HCT116 (cell line): ENCODE results near the gene KANSL1. TPM values are rescaled to one million over a fixed set of nuclear protein-coding genes. Genes with fewer than 3 reads are reported as not detected.

Source experiments
- ATAC-seq: fragments of 200-7000 bp; cut with Tn5 transposase; 2 replicates; pipeline ENCODE4 v1.9.1; 2020; ENCODE audit warnings: mild to moderate bottlenecking, moderate library complexity
- BruUV-seq: library from RNA; stranded (reverse); fragments of 400-500 nt; replicated peaks from 2 replicates; lab custom pipeline; 2021; lab: Mats Ljungman, UMichigan
- CTCF ChIA-PET: fragments of 300-600 bp; sonication (Branson Sonifier 250); formaldehyde crosslinking; loops from one replicate; lab custom pipeline; 2021; ENCODE audit warnings: antibody characterized with exemption; lab: Charles Lee
- POLR2A ChIA-PET: fragments of 300-600, 350-600 bp; sonication (Branson Sonifier 250); formaldehyde crosslinking; loops from one replicate; lab custom pipeline; 2021; ENCODE audit warnings: antibody characterized with exemption; lab: Charles Lee
- RAD21 ChIA-PET, 2 experiments: fragments of 300-600 bp; sonication (Branson Sonifier 250); formaldehyde crosslinking; loops; one replicate each; lab custom pipeline; 2023; ENCODE audit warnings: low total read pairs in 2 of 2; ENCODE audit not compliant: uncharacterized antibody in 2 of 2, unreplicated experiment in 2 of 2, low non-redundant PET in 1 of 2; lab: Charles Lee
- DNase-seq: peaks from one replicate; pipeline ENCODE4 v3.0.0-alpha.2; 2010; ENCODE audit warnings: low read depth, low spot score
- H2AFZ ChIP-seq: fragments of 200-600 bp; shearing (Covaris generic), sonication (generic); 2 replicates; pipeline ENCODE4 v1.6.1; 2017; ENCODE audit warnings: low read depth, mixed run types, mixed read lengths, antibody characterized with exemption, low read length; ENCODE audit not compliant: poor library complexity, severe bottlenecking
- H3K27ac ChIP-seq: 2 replicates; pipeline ENCODE4 v1.5.1; 2012; ENCODE audit warnings: low read depth, low read length
- H3K27me3 ChIP-seq: fragments of 200-600 bp; sonication (generic); 2 replicates; pipeline ENCODE4 v1.6.1; 2016; ENCODE audit warnings: mixed run types, low read length, mixed read lengths; ENCODE audit not compliant: insufficient read depth
- H3K36me3 ChIP-seq, 2 experiments: fragments of 200-500 bp in 1 of 2; fragments of 200-600 bp in 1 of 2; sonication (Bioruptor generic) in 1 of 2; sonication (generic) in 1 of 2; 2 replicates each; pipeline versions ENCODE4 v1.5.1 to v1.6.1; 2014 to 2016; ENCODE audit warnings: low read length in 2 of 2, inconsistent platforms in 1 of 2, mixed read lengths in 1 of 2, mixed run types in 1 of 2; ENCODE audit not compliant: insufficient read depth in 2 of 2, control insufficient read depth in 1 of 2
- H3K4me1 ChIP-seq, 2 experiments: fragments of 200-600 bp in 1 of 2; sonication (generic) in 1 of 2; 2 replicates each; pipeline versions ENCODE4 v1.5.1 to v1.6.1; 2012 to 2017; ENCODE audit warnings: low read length in 2 of 2, inconsistent platforms in 1 of 2, mild to moderate bottlenecking in 1 of 2, mixed read lengths in 1 of 2, mixed run types in 1 of 2, moderate library complexity in 1 of 2; ENCODE audit not compliant: insufficient read depth in 2 of 2, control insufficient read depth in 1 of 2
- H3K4me2 ChIP-seq: fragments of 200-600 bp; sonication (generic); 2 replicates; pipeline ENCODE4 v1.6.1; 2017; ENCODE audit warnings: mixed run types, low read length, mixed read lengths
- H3K4me3 ChIP-seq, 2 experiments: fragments of 200-600 bp in 1 of 2; sonication (generic) in 1 of 2; replicated peaks in 1 of 2; 2 replicates each; pipeline ENCODE4 v1.5.1; 2011 to 2016; ENCODE audit warnings: low read length in 2 of 2, control low read depth in 1 of 2, low read depth in 1 of 2, mild to moderate bottlenecking in 1 of 2, mixed read lengths in 1 of 2, mixed run types in 1 of 2
- H3K79me2 ChIP-seq: fragments of 200-600 bp; sonication (generic); 2 replicates; pipeline ENCODE4 v1.6.1; 2017; ENCODE audit warnings: mild to moderate bottlenecking, mixed run types, low read length, moderate library complexity, mixed read lengths; ENCODE audit not compliant: insufficient read depth
- H3K9ac ChIP-seq: fragments of 200-600 bp; sonication (generic); 2 replicates; pipeline ENCODE4 v1.6.1; 2016; ENCODE audit warnings: low read length, mixed read lengths
- H3K9me2 ChIP-seq: fragments of 200-600 bp; sonication (generic), shearing (Covaris generic); 2 replicates; pipeline ENCODE4 v1.6.1; 2017; ENCODE audit warnings: mixed run types, mild to moderate bottlenecking, moderate library complexity; ENCODE audit not compliant: insufficient read depth
- H3K9me3 ChIP-seq, 2 experiments: fragments of 200-500 bp in 1 of 2; fragments of 200-600 bp in 1 of 2; sonication (Bioruptor generic) in 1 of 2; sonication (generic) in 1 of 2; 2 replicates each; pipeline ENCODE4 v1.6.1; 2014 to 2017; ENCODE audit warnings: low read length in 2 of 2, mixed read lengths in 2 of 2, inconsistent platforms in 1 of 2, low read depth in 1 of 2, mild to moderate bottlenecking in 1 of 2, mixed run types in 1 of 2, moderate library complexity in 1 of 2; ENCODE audit not compliant: control insufficient read depth in 1 of 2, insufficient read depth in 1 of 2
- H4K20me1 ChIP-seq: fragments of 200-600 bp; sonication (generic), shearing (Covaris generic); 2 replicates; pipeline ENCODE4 v1.6.1; 2017; ENCODE audit warnings: mixed run types, mild to moderate bottlenecking, moderate library complexity; ENCODE audit not compliant: insufficient read depth
- CTCF ChIP-seq, 3 experiments: fragments of 200-600 bp in 1 of 3; sonication (generic) in 1 of 3; IDR thresholded peaks in 2 of 3; conservative IDR thresholded peaks in 1 of 3; 2 replicates each; pipeline ENCODE4 v1.5.1; 2012 to 2017; ENCODE audit warnings: low read depth in 2 of 3, low read length in 2 of 3, antibody characterized with exemption in 1 of 3, borderline replicate concordance in 1 of 3, control low read depth in 1 of 3, mild to moderate bottlenecking in 1 of 3, mixed read lengths in 1 of 3, mixed run types in 1 of 3, moderate library complexity in 1 of 3; ENCODE audit not compliant: insufficient read depth in 1 of 3
- POLR2A ChIP-seq: IDR thresholded peaks from 2 replicates; pipeline ENCODE4 v1.7.0; 2011; ENCODE audit warnings: borderline replicate concordance; ENCODE audit not compliant: insufficient read depth, insufficient read length; ENCODE audit errors: extremely low read depth
- RAD21 ChIP-seq: IDR thresholded peaks from 2 replicates; pipeline ENCODE4 v1.6.1; 2012; ENCODE audit warnings: low read depth, mild to moderate bottlenecking
- intact Hi-C: fragments of 100-400 bp; cut with micrococcal nuclease; formaldehyde crosslinking; loops from 2 replicates; pipeline ENCODE4 v1.10.0; 2022
- total RNA-seq: library from RNA; stranded (reverse); gene quantifications from one replicate; pipeline ENCODE4 v1.2.1, GENCODE V29; 2021; ENCODE audit not compliant: unreplicated experiment

Gene KANSL1
- total RNA-seq, 1 experiment from 2014 or later = 77.5 TPM

GRCh38 chr17:46061435-46061834 is 131.8 kb downstream of the KANSL1 start:
- peaks cover 44% of the 10 kb centered on the region for H3K79me2 ChIP-seq

More at GRCh38 chr17:46061435-46061834, 131.8 kb downstream of the KANSL1 start:
- H3K36me3 ChIP-seq = peaks cover 10 to 21% of the 10 kb centered on the region in 2 experiments
- TF ChIP-seq POLR2A (no peak), CTCF (IDR thresholded peaks at IDR 0.05 in 2 of 3, conservative IDR thresholded peaks at IDR 0.05 in 1 of 3; ENCODE audit: borderline replicate concordance in 1 of 3, insufficient read depth in 1 of 3, low read depth in 2 of 3, low read length in 2 of 3) (peak; percentile 35 to 56 (median 45); a peak in 5 of 6 replicates), RAD21 (peak; percentile 41)
- no TSS peak for BruUV-seq
- no peak overlapping the region for H3K27ac ChIP-seq
- no peak overlapping the region for H3K4me3 ChIP-seq
- peak; percentile 23 for DNase-seq
- peak; percentile 67 for ATAC-seq
- H3K4me2 ChIP-seq = no peak overlapping the region
- intact Hi-C loops = loop anchor here (2.0 kb wide), 1 partner anchor 17 kb away; no protein-coding TSS in a partner anchor
- H3K9me3 ChIP-seq = no peaks in the 10 kb centered on the region
- peaks cover 10% of the 10 kb centered on the region; the same call in 1 of the 2 replicates for H4K20me1 ChIP-seq
- no peak overlapping the region for H3K9ac ChIP-seq
- ChIA-PET CTCF (interaction anchor here (0.7 to 3.8 kb wide), 4 partner anchors 10 to 132 kb away, joined by 3 to 13 read pairs (median 5); partner anchors contain the start of gene KANSL1), RAD21 (no interaction called here), POLR2A (no interaction called here)
- no peaks in the 10 kb centered on the region for H3K27me3 ChIP-seq
- no peak overlapping the region for H2AFZ ChIP-seq
- H3K9me2 ChIP-seq = no peaks in the 10 kb centered on the region
- H3K4me1 ChIP-seq = peaks cover 18 to 38% of the 10 kb centered on the region in 2 experiments
